ENCODE results near the gene GCGR. TPM values are rescaled to one million over a fixed set of nuclear protein-coding genes. Genes with fewer than 3 reads are reported as not detected.

GCGR gene
- total RNA-seq, 1 experiment from 2014 or later, result 1.6 TPM

GRCh38 chr17:81823820-81824550 lies 20.0 kb downstream of the GCGR start:
- in situ Hi-C loops (cut with HindIII; ENCODE audit: low pct_unique_long_range_greater_than_20kb, low sequenced_read_pairs) (no loop called here), intact Hi-C loops (cut with micrococcal nuclease; ENCODE audit: unreplicated experiment) (no loop called here)
- H3K4me1 ChIP-seq (ENCODE audit: control insufficient read depth, insufficient read depth, low read length), result peaks cover 26% of the 10 kb centered on the region
- H3K27ac ChIP-seq (ENCODE audit: low read length), result no peak overlapping the region
- POLR2A ChIA-PET, result interaction anchor here (0.6 kb wide), 1 partner anchor 112 kb away, joined by 4 read pairs; no protein-coding TSS in a partner anchor
- no peaks in the 10 kb centered on the region for H3K36me3 ChIP-seq (ENCODE audit: control insufficient read depth, insufficient read depth, low read length)
- CTCF ChIA-PET, result no interaction called here
- H3K4me3 ChIP-seq (ENCODE audit: low read depth in 2 of 2, low read length in 2 of 2), result no peak overlapping the region
- no TSS peak for BruUV-seq (replicated peaks)
- no peaks in the 10 kb centered on the region for H3K9me3 ChIP-seq (ENCODE audit: control insufficient read depth, insufficient read depth, low read depth, low read length)
- DNase-seq (ENCODE audit: low read depth, low spot score), result no peak
- H3K27me3 ChIP-seq (ENCODE audit: control insufficient read depth, insufficient read depth, low read length), result no peaks in the 10 kb centered on the region
- TF ChIP-seq TCF7L2 (IDR thresholded peaks at IDR 0.05; ENCODE audit: low read depth, low read length), result no peak
- TF ChIP-seq CTCF (IDR thresholded peaks at IDR 0.05), result no peak
- no peak for TF ChIP-seq SIN3A (IDR thresholded peaks at IDR 0.05; ENCODE audit: borderline replicate concordance, insufficient read depth, low read depth, low read length)
- TF ChIP-seq POLR2AphosphoS5 (IDR thresholded peaks at IDR 0.05; ENCODE audit: low read depth, low read length), result no peak
- no peak for TF ChIP-seq REST (IDR thresholded peaks at IDR 0.05; ENCODE audit: insufficient read depth in 1 of 2, low read depth in 2 of 2, low read length in 1 of 2)
- ATAC-seq, result no peak

- no peak for DNase-seq (ENCODE audit: low read depth, low spot score)
- Histone ChIP-seq H3K4me3 (ENCODE audit: low read depth in 2 of 2, low read length in 2 of 2) (no peak overlapping the region), H3K36me3 (ENCODE audit: control insufficient read depth, insufficient read depth, low read length) (no peaks in the 10 kb centered on the region), H3K9me3 (ENCODE audit: control insufficient read depth, insufficient read depth, low read depth, low read length) (no peaks in the 10 kb centered on the region), H3K27ac (ENCODE audit: low read length) (no peak overlapping the region), H3K4me1 (ENCODE audit: control insufficient read depth, insufficient read depth, low read length) (peaks cover 26% of the 10 kb centered on the region), H3K27me3 (ENCODE audit: control insufficient read depth, insufficient read depth, low read length) (no peaks in the 10 kb centered on the region)
- no peak for ATAC-seq
- intact Hi-C loops (cut with micrococcal nuclease; ENCODE audit: unreplicated experiment), result no loop called here
- CTCF ChIA-PET, result interaction anchor here (0.6 kb wide), 1 partner anchor 440 kb away, joined by 3 read pairs; no protein-coding TSS in a partner anchor
- in situ Hi-C loops (cut with HindIII; ENCODE audit: low pct_unique_long_range_greater_than_20kb, low sequenced_read_pairs), result no loop called here
- TF ChIP-seq CTCF (IDR thresholded peaks at IDR 0.05) (no peak), REST (IDR thresholded peaks at IDR 0.05; ENCODE audit: insufficient read depth in 1 of 2, low read depth in 2 of 2, low read length in 1 of 2) (no peak), TCF7L2 (IDR thresholded peaks at IDR 0.05; ENCODE audit: low read depth, low read length) (no peak), POLR2AphosphoS5 (IDR thresholded peaks at IDR 0.05; ENCODE audit: low read depth, low read length) (no peak), SIN3A (IDR thresholded peaks at IDR 0.05; ENCODE audit: borderline replicate concordance, insufficient read depth, low read depth, low read length) (no peak)
- POLR2A ChIA-PET, result interaction anchor here (0.6 kb wide), 1 partner anchor 112 kb away, joined by 4 read pairs; no protein-coding TSS in a partner anchor
- no TSS peak for BruUV-seq (replicated peaks)
These were observed 20.6 kb downstream of the GCGR start for GRCh38 chr17:81824595-81824994.

Data from Panc1 (cell line).